GM23338 (cell line): ENCODE results near the gene KIF17. TPM values are rescaled to one million over a fixed set of nuclear protein-coding genes. Genes with fewer than 3 reads are reported as not detected.

Source experiments
- ATAC-seq: fragments of 200-7000 bp; cut with Tn5 transposase; 3 replicates; pipeline ENCODE4 v1.9.1; 2020
- DNase-seq: peaks from one replicate; pipeline ENCODE4 v3.0.0-alpha.2; 2015; ENCODE audit warnings: low spot score
- H2AFZ ChIP-seq: fragments of 200-600 bp; sonication (generic); 2 replicates; pipeline ENCODE4 v1.8.0; 2016; ENCODE audit warnings: antibody characterized with exemption, mild to moderate bottlenecking, moderate library complexity
- H3F3A ChIP-seq: fragments of 200-600 bp; sonication (generic); replicated peaks from 2 replicates; pipeline ENCODE4 v1.8.0; 2017; ENCODE audit warnings: antibody characterized with exemption, mixed run types, low read depth
- H3K27ac ChIP-seq: fragments of 200-600 bp; sonication (generic); 2 replicates; pipeline ENCODE4 v1.6.1; 2016; ENCODE audit warnings: low read depth
- H3K27me3 ChIP-seq: fragments of 200-600 bp; sonication (generic); 2 replicates; pipeline ENCODE4 v1.8.0; 2016; ENCODE audit warnings: mild to moderate bottlenecking, mixed run types, moderate library complexity; ENCODE audit not compliant: insufficient read depth
- H3K36me3 ChIP-seq: fragments of 200-600 bp; sonication (generic); 2 replicates; pipeline ENCODE4 v1.8.0; 2016; ENCODE audit warnings: mild to moderate bottlenecking; ENCODE audit not compliant: insufficient read depth
- H3K4me1 ChIP-seq: fragments of 200-600 bp; sonication (generic); 2 replicates; pipeline ENCODE4 v1.8.0; 2016; ENCODE audit warnings: mild to moderate bottlenecking, moderate library complexity; ENCODE audit not compliant: insufficient read depth
- H3K4me2 ChIP-seq: fragments of 200-600 bp; sonication (generic); 2 replicates; pipeline ENCODE4 v1.7.1; 2017; ENCODE audit warnings: mixed run types
- H3K4me3 ChIP-seq: fragments of 200-600 bp; sonication (generic); 2 replicates; pipeline ENCODE4 v1.6.1; 2016; ENCODE audit warnings: mixed run types
- H3K79me2 ChIP-seq: fragments of 200-600 bp; sonication (generic); replicated peaks from 2 replicates; pipeline ENCODE4 v1.8.0; 2017; ENCODE audit warnings: mild to moderate bottlenecking; ENCODE audit not compliant: insufficient read depth
- H3K9me2 ChIP-seq: fragments of 200-600 bp; sonication (generic); 2 replicates; pipeline ENCODE4 v1.8.0; 2017; ENCODE audit not compliant: insufficient read depth
- H4K20me1 ChIP-seq: fragments of 200-600 bp; sonication (generic); replicated peaks from 2 replicates; pipeline ENCODE4 v1.8.0; 2017; ENCODE audit warnings: mild to moderate bottlenecking; ENCODE audit not compliant: insufficient read depth
- H3K27ac Mint-ChIP-seq: 2 replicates; pipeline ENCODE4 v1.8.0; 2020; ENCODE audit warnings: inconsistent platforms, mild to moderate bottlenecking, moderate library complexity, mixed read lengths
- H3K27me3 Mint-ChIP-seq: 3 replicates; pipeline ENCODE4 v1.8.0; 2022; ENCODE audit warnings: low read depth, mild to moderate bottlenecking, moderate library complexity, mixed read lengths, inconsistent platforms; ENCODE audit not compliant: insufficient read depth, poor library complexity
- H3K36me3 Mint-ChIP-seq: 3 replicates; pipeline ENCODE4 v1.8.0; 2021; ENCODE audit warnings: low read depth, mild to moderate bottlenecking, inconsistent platforms, moderate library complexity, mixed read lengths
- H3K4me1 Mint-ChIP-seq: 3 replicates; pipeline ENCODE4 v1.8.0; 2020; ENCODE audit warnings: mild to moderate bottlenecking, inconsistent platforms, mixed read lengths
- H3K4me3 Mint-ChIP-seq: 3 replicates; pipeline ENCODE4 v1.8.0; 2021; ENCODE audit warnings: moderate library complexity, mild to moderate bottlenecking, inconsistent platforms, mixed read lengths
- H3K9me3 Mint-ChIP-seq: 3 replicates; pipeline ENCODE4 v1.8.0; 2020; ENCODE audit warnings: moderate library complexity, mild to moderate bottlenecking, inconsistent platforms, mixed read lengths
- EZH2 ChIP-seq: fragments of 200-600 bp; sonication (generic); IDR thresholded peaks from one replicate; pipeline ENCODE4 v1.8.0; 2017; ENCODE audit warnings: antibody characterized with exemption, mild to moderate bottlenecking, low read depth; ENCODE audit not compliant: unreplicated experiment
- EZH2phosphoT487 ChIP-seq: fragments of 200-600 bp; sonication (generic); IDR thresholded peaks from one replicate; pipeline ENCODE4 v1.8.1; 2018; ENCODE audit warnings: antibody characterized with exemption; ENCODE audit not compliant: unreplicated experiment
- JUNB ChIP-seq: IDR thresholded peaks from one replicate; pipeline ENCODE4 v1.6.1; 2016; ENCODE audit warnings: antibody characterized with exemption; ENCODE audit not compliant: unreplicated experiment
- polyA plus RNA-seq: library from polyadenylated mRNA; unstranded; fragments of >200 nt; fragmentation: Nextera tagmentation; extraction: Ambion mirVana; gene quantifications from 2 replicates; pipeline ENCODE4 v1.2.1, GENCODE V29; 2016
- total RNA-seq: library from RNA; depleted of rRNA; stranded (reverse); fragments of >200 nt; shearing (Covaris generic); gene quantifications from 2 replicates; pipeline ENCODE4 v1.2.3, GENCODE V29; 2014
- TF ChIP-seq, protein P1 (sequence below): IDR thresholded peaks from 2 replicates; pipeline ENCODE4 v1.6.1; 2016; ENCODE audit warnings: antibody characterized with exemption
- TF ChIP-seq, protein P2 (sequence below): fragments of 250-450 bp; sonication (Bioruptor Pico); IDR thresholded peaks from 2 replicates; pipeline ENCODE4 v1.5.0; 2020; ENCODE audit warnings: mild to moderate bottlenecking, moderate library complexity

KIF17 gene
- total and polyA plus RNA-seq, 2 experiments from 2014 or later = 5.9 to 18.6 TPM

DNA sequence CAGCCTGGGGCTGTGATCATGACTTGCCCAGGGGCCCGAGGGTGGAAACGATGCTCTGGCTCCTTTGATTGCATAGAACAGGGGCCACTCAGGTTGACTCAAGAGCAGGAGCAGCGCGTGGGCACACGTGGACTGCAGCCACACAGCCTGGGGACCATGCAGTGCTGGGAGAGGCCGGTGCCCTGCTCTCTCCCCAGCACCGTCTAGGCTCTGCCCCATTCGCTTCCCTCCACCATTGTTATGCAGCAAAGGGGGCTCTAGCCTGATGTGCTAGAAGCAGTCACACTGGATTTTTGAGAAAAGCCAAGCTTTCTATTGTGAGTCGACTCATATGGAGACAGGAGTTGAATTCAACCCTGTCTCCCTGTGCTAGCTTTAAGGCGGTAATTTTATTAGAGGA lies 75.8 kb downstream of the KIF17 start:
- no peak overlapping the region for H3K4me3 ChIP-seq
- H3K36me3 ChIP-seq = no peaks in the 10 kb centered on the region
- no peak overlapping the region for H2AFZ ChIP-seq
- no peaks in the 10 kb centered on the region for H3F3A ChIP-seq
- Mint-ChIP-seq H3K4me3 (no peak overlapping the region), H3K27me3 (peaks cover 4% of the 10 kb centered on the region), H3K9me3 (no peaks in the 10 kb centered on the region), H3K27ac (no peak overlapping the region), H3K36me3 (no peaks in the 10 kb centered on the region; the same call in 2 of the 3 replicates), H3K4me1 (peaks cover 12% of the 10 kb centered on the region; the same call in 2 of the 3 replicates)
- no peaks in the 10 kb centered on the region for H3K9me2 ChIP-seq
- DNase-seq = no peak
- 0 out of 2 replicates have a peak, but pooled peaks cover 2% of the 10 kb centered on the region for H4K20me1 ChIP-seq
- H3K27ac ChIP-seq = no peak overlapping the region
- TF ChIP-seq EZH2phosphoT487 (no peak), EZH2 (no peak), JUNB (no peak)
- TF ChIP-seq, protein P1, sequence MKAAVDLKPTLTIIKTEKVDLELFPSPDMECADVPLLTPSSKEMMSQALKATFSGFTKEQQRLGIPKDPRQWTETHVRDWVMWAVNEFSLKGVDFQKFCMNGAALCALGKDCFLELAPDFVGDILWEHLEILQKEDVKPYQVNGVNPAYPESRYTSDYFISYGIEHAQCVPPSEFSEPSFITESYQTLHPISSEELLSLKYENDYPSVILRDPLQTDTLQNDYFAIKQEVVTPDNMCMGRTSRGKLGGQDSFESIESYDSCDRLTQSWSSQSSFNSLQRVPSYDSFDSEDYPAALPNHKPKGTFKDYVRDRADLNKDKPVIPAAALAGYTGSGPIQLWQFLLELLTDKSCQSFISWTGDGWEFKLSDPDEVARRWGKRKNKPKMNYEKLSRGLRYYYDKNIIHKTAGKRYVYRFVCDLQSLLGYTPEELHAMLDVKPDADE = no peak
- TF ChIP-seq, protein P2, sequence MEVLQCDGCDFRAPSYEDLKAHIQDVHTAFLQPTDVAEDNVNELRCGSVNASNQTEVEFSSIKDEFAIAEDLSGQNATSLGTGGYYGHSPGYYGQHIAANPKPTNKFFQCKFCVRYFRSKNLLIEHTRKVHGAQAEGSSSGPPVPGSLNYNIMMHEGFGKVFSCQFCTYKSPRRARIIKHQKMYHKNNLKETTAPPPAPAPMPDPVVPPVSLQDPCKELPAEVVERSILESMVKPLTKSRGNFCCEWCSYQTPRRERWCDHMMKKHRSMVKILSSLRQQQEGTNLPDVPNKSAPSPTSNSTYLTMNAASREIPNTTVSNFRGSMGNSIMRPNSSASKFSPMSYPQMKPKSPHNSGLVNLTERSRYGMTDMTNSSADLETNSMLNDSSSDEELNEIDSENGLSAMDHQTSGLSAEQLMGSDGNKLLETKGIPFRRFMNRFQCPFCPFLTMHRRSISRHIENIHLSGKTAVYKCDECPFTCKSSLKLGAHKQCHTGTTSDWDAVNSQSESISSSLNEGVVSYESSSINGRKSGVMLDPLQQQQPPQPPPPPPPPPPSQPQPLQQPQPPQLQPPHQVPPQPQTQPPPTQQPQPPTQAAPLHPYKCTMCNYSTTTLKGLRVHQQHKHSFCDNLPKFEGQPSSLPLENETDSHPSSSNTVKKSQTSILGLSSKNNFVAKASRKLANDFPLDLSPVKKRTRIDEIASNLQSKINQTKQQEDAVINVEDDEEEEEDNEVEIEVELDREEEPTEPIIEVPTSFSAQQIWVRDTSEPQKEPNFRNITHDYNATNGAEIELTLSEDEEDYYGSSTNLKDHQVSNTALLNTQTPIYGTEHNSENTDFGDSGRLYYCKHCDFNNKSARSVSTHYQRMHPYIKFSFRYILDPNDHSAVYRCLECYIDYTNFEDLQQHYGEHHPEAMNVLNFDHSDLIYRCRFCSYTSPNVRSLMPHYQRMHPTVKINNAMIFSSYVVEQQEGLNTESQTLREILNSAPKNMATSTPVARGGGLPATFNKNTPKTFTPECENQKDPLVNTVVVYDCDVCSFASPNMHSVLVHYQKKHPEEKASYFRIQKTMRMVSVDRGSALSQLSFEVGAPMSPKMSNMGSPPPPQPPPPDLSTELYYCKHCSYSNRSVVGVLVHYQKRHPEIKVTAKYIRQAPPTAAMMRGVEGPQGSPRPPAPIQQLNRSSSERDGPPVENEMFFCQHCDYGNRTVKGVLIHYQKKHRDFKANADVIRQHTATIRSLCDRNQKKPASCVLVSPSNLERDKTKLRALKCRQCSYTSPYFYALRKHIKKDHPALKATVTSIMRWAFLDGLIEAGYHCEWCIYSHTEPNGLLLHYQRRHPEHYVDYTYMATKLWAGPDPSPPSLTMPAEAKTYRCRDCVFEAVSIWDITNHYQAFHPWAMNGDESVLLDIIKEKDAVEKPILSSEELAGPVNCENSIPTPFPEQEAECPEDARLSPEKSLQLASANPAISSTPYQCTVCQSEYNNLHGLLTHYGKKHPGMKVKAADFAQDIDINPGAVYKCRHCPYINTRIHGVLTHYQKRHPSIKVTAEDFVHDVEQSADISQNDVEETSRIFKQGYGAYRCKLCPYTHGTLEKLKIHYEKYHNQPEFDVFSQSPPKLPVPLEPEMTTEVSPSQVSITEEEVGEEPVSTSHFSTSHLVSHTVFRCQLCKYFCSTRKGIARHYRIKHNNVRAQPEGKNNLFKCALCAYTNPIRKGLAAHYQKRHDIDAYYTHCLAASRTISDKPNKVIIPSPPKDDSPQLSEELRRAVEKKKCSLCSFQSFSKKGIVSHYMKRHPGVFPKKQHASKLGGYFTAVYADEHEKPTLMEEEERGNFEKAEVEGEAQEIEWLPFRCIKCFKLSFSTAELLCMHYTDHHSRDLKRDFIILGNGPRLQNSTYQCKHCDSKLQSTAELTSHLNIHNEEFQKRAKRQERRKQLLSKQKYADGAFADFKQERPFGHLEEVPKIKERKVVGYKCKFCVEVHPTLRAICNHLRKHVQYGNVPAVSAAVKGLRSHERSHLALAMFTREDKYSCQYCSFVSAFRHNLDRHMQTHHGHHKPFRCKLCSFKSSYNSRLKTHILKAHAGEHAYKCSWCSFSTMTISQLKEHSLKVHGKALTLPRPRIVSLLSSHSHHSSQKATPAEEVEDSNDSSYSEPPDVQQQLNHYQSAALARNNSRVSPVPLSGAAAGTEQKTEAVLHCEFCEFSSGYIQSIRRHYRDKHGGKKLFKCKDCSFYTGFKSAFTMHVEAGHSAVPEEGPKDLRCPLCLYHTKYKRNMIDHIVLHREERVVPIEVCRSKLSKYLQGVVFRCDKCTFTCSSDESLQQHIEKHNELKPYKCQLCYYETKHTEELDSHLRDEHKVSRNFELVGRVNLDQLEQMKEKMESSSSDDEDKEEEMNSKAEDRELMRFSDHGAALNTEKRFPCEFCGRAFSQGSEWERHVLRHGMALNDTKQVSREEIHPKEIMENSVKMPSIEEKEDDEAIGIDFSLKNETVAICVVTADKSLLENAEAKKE (CRISPR knock-in tag) = no peak
- no peaks in the 10 kb centered on the region for H3K27me3 ChIP-seq
- H3K79me2 ChIP-seq = no peaks in the 10 kb centered on the region
- ATAC-seq = peak; percentile 82
- 0 out of 2 replicates have a peak overlapping the region, but pooled peaks have one; percentile 4 for H3K4me2 ChIP-seq
- H3K4me1 ChIP-seq = no peaks in the 10 kb centered on the region
